Left renal cortex interstitium (tissue), 4 donors: ENCODE results near the gene CTDSP2. TPM values are rescaled to one million over a fixed set of nuclear protein-coding genes. Genes with fewer than 3 reads are reported as not detected.
A peak's percentile ranks its signal among the peaks of the same experiment; 100 is the strongest.
"Not testable (repeated sequence)": the region's sequence is repeated elsewhere in the genome, so short reads cannot be mapped to it uniquely, and the experiment has no call there.

ENCODE experiments used
- DNase-seq, 4 donors: peaks; one replicate each; pipeline ENCODE4 v3.0.0-alpha.2; 2013; ENCODE audit warnings: low read depth in 4 of 4, low spot score in 2 of 4, missing footprints in 1 of 4
- polyA plus RNA-seq, 4 donors: library from polyadenylated mRNA; unstranded; fragments of 120-200 nt; gene quantifications; one replicate each; pipeline ENCODE4 v1.2.1, GENCODE V29; 2013; ENCODE audit not compliant: insufficient read length in 4 of 4

Gene CTDSP2
- polyA plus RNA-seq, 4 donors, result 237 to 283 (median 255) TPM

- no peak for DNase-seq
These were observed 36.0 kb upstream of the CTDSP2 start for GRCh38 chr12:57882575-57882974.

- DNase-seq, result no peak
These were observed 34.9 kb upstream of the CTDSP2 start for GRCh38 chr12:57881475-57881874.

GRCh38 chr12:57881035-57881434, 34.5 kb upstream of the CTDSP2 start:
- DNase-seq, result not testable (repeated sequence)

DNA sequence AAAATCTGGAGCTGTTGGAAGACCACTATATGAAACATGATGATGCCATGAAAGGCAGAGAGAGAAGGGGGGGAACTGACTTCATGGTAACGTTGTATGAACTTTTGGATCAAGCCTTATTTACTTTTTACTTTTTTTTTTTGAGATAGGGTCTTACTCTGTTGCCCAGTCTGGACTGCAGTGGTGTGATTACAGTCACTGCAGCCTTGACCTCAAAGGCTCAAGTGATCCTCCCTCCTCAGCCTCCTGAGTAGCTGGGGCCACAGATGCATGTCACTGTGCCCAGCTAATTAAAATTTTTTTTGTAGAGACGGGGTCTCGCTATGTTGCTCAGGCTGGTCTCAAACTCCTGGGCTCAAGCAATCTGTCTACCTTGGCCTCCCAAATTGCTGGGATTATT, 31.3 kb upstream of the CTDSP2 start:
- no peak for DNase-seq

GRCh38 chr12:57875753-57876547, 29.4 kb upstream of the CTDSP2 start:
- no peak for DNase-seq

- no peak for DNase-seq
These were observed 27.9 kb upstream of the CTDSP2 start for GRCh38 chr12:57874166-57875108.

GRCh38 chr12:57872362-57872761, 25.8 kb upstream of the CTDSP2 start:
- no peak for DNase-seq

DNA sequence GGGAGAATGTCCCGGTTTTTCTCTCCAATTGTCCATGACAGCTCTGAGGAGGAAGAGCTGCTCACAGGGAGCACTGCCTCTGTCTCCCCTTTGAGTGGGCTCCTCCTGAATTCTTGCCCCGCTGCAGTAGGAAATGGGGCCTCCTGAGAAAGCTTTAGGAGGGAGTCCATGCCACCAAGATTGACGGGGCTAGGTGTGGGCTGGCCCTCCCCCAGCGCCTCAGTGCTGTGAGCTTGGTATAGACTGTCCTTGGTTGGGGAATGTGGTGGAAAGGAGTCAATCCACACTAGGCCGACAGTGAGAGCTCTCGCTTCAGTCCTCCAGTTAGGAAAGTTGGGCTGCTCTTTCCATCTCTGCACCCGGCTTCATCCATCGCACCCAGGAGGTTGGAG, 23.4 kb upstream of the CTDSP2 start:
- DNase-seq, result no peak

DNA sequence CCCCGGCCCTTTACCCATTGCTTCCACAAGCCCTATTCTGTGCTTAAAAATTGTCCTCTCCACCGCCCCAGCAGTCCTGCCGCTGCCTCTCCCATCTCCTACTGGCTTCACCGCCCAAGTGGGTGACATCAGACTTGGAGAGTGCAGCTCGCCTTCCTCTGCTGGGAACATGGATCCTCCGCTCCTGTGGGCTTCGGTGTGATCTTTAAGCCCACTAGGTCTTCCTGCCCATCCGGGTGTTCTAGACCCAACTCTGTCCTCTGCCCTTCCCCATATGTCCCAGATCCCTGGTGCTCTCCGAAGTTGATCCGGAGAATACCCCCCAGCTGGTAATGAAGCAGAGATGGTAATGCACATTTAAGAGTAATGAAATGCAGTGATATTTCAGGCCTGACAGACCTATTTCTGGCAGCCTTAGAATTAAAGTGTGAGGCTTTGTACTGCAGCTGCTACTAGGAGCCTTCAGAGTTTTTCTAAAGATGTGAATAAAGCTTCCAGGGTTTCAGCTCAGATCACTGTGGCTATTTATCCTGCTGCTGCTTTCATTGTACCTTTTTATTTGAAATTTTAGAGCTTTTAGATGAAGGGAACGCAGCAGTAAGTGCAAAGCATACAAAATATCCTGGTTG, 22.9 kb upstream of the CTDSP2 start:
- DNase-seq, result no peak

GRCh38 chr12:57868851-57869268, 22.3 kb upstream of the CTDSP2 start:
- DNase-seq, result no peak

GRCh38 chr12:57868221-57868620, 21.7 kb upstream of the CTDSP2 start:
- DNase-seq, result no peak

DNA sequence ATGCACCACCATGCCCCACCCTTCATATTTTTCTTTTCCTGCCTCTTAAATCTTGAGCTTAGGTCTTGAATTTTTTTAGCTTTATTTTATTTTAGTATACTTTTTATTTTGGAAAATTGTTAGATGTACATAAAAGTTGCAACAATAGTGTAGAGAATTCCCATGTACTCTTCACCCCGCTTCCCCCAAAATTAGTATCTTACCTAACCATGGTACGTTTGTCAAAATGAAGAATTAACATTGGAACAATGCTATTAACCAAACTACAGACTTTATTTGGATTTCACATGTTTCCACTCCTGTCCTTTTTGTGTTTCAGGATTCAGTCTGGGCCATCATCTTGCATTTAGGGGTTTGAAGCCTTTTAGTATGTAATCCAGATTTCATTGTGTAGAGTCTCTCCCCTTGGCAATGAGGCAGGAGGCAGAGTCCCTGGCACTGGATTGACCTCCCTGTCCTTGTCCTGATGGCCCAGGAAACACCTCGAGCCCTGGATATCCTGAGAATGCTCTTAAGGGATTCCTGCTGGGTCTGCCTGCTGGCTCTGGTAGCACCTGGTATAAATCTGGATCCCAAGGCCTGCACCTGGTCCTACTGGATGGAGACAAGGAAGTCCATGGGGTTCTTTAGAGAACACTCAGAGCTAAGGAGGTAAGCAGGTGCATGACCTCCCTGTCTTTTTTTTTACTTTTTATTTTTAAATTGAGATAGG, 19.9 kb upstream of the CTDSP2 start:
- DNase-seq, result no peak

DNA sequence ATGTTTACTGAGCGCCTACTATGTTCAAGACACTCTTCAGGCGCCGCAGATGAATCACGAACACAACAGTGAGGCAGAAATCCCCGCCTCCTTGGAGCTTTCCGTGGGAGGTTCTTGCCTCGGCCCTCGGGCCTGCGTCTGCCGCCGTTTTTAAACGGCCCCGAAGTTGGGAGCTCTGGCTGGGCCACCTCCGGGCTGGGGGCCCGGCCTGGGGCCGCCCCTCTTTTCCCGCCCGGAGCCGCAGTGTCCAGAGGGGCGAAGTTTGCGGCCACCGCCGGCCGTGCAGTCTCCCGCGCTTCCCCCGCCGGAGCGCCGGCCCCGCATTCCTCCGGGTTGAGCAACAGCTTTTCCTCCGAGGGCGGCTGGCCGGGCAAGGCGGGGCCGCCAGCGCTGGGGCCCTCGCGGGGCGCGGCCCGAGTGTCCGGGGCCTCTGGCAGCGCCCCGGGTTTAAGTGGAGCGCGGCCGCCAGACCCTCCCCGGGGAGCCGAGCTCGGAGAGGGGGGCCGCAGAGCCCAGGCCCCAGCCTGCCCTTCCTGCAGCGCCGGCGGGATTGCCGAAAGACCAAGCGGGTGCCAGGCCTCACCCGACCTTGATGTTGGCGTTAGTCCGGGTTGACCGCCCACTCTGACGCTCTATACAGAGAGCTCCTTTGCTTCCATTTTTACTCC, 18.7 kb upstream of the CTDSP2 start:
- DNase-seq, result peak in 2 of 4 donors; percentile 44 to 55

GRCh38 chr12:57864442-57865083, 18.0 kb upstream of the CTDSP2 start:
- DNase-seq, result no peak

DNA sequence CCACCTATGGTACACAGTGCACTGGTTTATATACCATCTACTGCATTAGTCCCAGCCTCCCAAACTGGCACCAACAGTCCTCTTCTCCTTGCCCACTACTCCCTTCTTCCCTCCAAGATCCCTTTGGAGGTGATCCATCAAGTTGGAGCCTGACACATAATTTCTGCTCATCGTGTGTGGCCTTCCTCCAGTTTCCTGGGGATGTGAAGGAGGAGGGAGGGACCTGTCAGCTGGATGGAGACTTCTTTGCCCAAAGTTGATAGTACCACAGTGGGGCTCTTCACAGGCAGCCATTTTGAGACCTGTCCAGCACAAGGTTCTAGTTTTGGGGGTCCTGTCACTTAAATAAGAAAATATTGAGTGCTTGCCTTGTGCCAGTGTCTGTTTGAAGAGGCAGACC, 17.1 kb upstream of the CTDSP2 start:
- DNase-seq, result no peak

- DNase-seq, result no peak
These were observed 15.4 kb upstream of the CTDSP2 start for GRCh38 chr12:57861967-57862366.

DNA sequence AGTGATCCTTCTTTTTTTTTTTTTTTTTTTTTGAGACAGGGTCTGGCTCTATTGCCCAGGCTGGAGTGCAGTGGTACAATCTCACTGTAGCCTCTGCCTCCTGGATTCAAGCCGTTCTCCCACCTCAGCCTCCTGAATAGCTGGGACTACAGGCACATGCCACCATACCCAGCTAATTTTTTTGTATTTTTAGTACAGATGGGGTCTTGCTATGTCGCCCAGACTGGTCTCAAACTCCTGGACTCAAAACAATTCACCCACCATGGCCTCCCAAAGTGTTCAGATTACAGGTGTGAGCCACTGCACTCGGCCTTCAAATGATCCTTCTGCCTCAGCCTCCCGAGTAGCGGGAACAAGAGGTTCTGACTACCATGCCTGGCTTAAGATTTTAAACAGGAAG, 14.4 kb upstream of the CTDSP2 start:
- DNase-seq, result not testable (repeated sequence)

DNA sequence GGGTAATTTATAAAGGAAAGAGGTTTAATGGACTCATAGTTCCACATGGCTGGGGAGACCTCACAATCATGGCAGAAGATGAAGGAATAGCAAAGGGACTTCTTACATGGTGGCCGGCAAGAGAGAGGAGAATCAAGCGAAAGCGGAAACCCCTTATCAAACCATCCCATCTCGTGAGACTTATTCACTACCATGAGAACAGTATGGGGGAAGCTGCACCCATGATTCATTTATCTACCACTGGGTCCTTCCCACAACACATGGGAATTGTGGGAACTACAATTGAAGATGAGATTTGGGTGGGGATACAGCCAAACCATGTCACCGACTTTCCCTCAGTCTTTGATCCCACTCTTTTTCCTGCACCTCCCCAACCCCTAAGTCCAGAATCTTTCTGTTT, 12.6 kb upstream of the CTDSP2 start:
- DNase-seq, result no peak

DNA sequence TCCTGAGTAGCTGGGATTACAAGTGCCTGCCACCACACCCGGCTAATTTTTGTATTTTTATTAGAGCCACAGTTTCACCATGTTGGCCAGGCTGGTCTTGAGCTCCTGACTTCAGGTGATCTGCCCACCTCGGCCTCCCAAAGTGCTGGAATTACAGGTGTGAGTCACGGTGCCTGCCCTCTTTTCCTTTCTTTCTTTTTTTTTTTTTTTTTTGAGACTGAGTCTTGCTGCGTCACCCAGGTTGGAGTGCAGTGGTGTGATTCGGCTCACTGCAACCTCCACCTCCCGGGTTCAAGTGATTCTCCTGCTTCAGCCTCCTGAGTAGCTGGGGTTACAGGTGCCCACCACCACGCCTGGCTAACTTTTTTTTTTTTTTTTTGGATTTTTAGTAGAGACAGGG, 11.6 kb upstream of the CTDSP2 start:
- not testable (repeated sequence) for DNase-seq
